HG03432 (cell line): Measurements from ENCODE around the gene CABP4.
"Not testable (repeated sequence)": the region's sequence is repeated elsewhere in the genome, so short reads cannot be mapped to it uniquely, and the experiment has no call there.

Experiments used
- ATAC-seq: cut with Tn5 transposase; IDR thresholded peaks from one replicate; pipeline ENCODE4 v1.9.1; 2021; ENCODE audit warnings: mild to moderate bottlenecking, moderate library complexity; ENCODE audit not compliant: unreplicated experiment

The CABP4 gene

DNA sequence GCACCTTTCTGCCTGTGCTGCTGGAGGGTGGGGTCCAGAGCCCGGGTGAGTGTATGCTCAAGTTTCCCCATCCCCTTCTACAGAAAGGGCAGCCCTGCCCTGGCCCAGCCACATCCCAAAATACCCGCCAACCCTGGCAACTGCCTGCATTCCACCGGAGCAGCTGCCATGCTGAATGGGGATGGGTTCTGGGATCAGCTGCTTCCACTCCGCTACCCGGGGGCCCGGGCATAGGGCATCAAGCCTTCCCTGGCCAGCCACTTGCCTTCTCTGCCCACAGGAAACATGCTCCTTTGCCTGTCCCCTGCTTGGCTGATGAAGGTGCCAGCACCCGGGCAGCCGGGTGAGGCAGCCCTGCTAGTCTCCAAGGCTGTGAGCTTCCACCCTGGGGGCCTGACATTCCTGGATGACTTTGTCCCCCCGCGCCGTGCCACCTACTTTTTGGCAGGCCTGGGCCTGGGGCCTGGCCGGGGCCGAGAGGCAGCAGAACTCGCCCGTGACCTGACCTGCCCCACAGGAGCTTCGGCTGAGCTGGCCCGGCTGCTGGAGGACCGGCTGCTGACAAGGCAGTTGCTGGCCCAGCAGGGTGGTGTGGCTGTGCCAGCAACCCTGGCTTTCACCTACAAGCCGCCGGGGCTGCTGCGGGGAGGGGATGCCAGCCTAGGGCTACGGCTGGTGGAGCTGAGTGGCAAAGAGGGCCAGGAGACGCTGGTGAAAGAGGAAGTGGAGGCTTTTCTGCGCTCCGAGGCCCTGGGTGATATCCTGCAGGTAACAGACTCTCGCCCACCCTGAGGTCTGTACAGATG, 36.5 kb upstream of the CABP4 start:
- ATAC-seq = no peak

- ATAC-seq = no peak
Measured at GRCh38 chr11:67419325-67420049, 35.7 kb upstream of the CABP4 start.

DNA sequence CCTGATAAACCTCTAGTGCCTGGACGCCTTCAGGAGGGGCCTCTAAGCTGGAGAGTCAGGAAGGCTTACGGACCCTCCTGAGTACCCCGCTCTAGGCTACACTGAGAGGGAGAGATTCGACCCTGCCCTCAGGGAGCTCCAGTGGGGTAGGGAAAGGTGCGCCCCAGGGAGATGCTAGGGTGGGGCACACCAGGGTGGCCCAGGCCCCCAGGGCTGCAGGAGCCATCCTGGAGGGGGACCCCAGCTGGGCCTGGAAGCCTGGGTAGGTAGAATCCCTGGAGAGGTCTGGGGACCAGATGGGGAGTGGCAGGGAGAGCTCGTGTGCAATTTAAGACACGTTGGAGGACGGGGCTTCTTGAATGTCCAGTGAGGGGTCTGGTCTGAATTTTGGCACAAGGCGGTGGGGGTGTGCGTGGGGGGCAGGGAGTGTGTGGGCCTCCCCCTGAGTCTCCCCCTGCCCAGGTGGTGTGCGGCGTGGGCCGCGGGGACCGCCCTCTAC, 35.0 kb upstream of the CABP4 start:
- ATAC-seq = no peak

GRCh38 chr11:67420646-67421429, 34.3 kb upstream of the CABP4 start:
- peak; percentile 83 for ATAC-seq

GRCh38 chr11:67421430-67422031, 33.6 kb upstream of the CABP4 start:
- ATAC-seq = no peak

GRCh38 chr11:67422891-67423290, 32.3 kb upstream of the CABP4 start:
- no peak for ATAC-seq

DNA sequence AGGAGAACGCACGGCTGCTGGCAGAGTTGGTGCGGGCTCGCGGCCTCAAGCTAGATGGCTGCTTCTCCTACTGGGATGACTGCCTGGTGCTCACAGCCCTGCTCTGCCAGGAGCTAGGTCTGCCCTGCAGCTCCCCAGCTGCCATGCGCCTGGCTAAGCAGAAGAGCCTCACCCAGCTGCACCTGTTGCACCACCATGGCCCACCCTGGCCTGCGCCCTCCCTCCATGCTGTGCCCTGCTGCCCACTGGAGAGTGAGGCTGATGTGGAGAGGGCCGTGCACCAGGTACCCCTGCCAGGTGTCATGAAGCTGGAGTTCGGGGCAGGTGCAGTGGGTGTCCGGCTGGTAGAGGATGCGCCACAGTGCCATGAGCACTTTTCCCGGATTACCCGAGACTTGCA, 31.7 kb upstream of the CABP4 start:
- ATAC-seq = no peak

DNA sequence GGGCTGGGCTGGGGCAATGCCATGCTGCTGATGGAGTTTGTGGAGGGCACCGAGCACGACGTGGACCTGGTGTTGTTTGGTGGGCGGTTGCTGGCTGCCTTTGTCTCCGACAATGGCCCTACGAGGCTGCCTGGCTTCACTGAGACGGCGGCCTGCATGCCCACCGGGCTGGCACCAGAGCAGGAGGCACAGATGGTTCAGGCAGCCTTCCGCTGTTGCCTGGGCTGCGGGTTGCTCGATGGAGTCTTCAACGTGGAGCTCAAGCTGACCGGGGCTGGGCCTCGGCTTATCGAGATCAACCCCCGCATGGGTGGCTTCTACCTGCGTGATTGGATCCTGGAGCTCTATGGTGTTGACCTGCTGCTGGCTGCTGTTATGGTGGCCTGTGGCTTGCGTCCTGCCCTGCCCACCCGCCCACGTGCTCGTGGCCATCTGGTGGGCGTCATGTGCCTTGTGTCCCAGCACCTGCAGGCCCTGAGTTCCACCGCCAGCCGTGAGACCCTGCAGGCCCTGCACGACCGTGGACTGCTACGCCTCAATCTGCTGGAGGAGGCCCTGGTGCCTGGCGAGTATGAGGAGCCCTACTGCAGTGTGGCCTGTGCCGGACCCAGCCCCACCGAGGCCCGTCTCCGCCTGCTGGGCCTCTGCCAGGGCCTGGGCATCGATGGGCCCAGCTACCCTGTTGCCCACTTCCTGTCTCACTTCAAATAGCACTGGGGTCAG, 31.1 kb upstream of the CABP4 start:
- no peak for ATAC-seq

DNA sequence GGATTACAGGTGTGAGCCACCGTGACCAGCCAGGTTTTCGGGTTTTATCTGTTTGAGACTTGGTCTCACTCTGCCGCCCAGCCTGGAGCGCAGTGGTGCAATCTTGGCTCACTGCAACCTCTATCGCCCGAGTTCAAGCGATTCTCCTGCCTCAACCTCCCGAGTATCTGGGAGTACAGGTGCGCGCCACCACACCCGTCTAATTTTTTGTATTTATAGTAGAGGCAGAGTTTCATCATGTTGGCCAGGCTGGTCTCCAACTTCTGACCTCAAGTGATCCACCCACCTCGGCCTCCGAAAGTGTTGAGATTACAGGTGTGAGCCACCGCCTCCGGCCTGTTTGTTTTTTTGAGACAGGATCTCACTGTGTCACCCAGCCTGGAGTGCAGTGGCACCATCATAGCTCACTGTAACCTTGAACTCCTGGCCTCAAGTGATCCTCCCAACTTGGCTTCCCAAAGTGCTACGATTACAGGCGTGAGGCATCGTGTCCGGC, 27.7 kb upstream of the CABP4 start:
- not testable (repeated sequence) for ATAC-seq

DNA sequence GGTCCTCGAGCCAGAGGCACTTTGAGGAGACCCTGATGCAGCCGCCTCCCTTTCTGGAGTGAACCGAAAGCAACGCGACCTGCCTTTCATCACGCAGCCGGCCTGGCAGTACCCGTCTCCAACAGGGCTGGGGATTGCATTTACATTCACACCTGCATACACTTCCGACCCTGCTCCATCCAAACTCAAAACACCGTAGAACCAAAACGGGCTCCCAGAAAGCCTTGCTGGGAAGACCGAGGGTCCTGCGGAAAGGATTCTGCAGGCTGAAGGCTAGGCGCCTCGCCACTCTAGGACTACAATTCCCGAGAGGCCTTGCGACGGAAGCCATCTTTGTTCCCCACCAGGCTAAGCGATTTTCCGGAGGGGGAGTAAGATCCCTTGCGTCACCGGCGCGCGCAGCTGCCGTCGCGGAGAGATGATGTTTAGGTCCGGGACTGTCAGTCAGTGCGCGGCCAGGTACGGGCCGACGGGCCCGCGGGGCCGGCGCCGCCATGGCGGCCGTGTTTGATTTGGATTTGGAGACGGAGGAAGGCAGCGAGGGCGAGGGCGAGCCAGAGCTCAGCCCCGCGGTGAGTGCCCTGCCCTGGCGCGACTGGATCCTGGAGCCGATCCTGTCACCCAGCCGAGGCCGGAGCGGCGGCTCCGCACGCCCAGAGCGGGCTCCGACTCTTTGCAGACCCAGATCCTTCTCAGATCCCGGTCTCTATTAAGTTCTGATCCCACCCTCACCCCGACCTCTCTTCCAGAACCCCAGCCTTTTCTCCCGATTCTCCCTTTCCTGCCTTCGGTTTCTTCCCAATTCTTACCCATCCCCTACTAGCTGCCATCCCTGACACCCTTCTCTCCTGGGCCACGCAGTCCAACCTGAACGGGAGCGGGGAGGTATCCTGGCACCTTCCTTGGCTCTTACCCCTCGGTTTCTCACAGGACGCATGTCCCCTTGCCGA, 26.8 kb upstream of the CABP4 start, which contains the start of gene RPS6KB2:
Gene RPS6KB2, plus strand, starts transcription at position 443 of the 950 bp plus-strand sequence. Its CDS starts 52 bp downstream, at position 495.
- ATAC-seq = peak; percentile 81

DNA sequence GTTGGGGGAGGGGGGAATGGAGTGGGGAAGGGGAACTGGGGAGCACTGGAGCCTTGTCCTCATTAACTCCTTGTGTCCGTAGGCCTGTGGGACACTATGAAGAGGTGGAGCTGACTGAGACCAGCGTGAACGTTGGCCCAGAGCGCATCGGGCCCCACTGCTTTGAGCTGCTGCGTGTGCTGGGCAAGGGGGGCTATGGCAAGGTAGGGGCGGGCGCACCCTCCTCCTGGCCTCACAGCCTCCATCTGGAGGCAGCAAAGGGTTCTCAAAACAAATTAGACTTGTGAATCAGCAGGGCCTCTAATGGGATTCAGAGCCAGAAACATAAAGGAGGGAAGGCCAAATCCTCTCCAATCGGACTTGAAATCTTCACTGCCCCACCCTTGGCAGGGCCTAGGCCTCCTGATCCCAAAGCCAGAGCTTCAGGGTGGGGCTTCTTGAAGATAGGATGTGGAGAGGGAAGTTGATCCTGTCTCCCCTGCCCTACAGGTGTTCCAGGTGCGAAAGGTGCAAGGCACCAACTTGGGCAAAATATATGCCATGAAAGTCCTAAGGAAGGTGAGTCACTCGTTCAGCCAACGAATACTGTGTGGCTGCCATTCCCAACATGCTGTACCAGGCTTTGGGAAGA, 26.0 kb upstream of the CABP4 start:
- ATAC-seq = no peak

DNA sequence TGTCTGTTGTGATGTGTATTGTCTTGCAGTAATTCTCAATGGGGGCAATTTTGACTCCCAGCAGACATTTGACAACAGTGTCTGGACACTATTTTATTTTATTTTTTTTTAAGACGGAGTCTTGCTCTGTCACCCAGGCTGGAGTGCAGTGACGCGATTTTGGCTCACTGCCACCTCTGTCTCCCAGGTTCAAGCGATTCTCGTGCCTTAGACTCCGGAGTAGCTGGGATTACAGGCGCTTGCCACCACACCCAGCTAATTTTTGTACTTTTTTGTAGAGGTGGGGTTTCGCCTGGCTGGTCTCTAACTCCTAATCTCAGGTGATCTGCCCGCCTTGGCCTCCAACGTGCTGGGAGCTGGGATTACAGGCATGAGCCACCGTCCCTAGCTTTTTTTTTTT, 25.4 kb upstream of the CABP4 start:
- ATAC-seq = no peak

DNA sequence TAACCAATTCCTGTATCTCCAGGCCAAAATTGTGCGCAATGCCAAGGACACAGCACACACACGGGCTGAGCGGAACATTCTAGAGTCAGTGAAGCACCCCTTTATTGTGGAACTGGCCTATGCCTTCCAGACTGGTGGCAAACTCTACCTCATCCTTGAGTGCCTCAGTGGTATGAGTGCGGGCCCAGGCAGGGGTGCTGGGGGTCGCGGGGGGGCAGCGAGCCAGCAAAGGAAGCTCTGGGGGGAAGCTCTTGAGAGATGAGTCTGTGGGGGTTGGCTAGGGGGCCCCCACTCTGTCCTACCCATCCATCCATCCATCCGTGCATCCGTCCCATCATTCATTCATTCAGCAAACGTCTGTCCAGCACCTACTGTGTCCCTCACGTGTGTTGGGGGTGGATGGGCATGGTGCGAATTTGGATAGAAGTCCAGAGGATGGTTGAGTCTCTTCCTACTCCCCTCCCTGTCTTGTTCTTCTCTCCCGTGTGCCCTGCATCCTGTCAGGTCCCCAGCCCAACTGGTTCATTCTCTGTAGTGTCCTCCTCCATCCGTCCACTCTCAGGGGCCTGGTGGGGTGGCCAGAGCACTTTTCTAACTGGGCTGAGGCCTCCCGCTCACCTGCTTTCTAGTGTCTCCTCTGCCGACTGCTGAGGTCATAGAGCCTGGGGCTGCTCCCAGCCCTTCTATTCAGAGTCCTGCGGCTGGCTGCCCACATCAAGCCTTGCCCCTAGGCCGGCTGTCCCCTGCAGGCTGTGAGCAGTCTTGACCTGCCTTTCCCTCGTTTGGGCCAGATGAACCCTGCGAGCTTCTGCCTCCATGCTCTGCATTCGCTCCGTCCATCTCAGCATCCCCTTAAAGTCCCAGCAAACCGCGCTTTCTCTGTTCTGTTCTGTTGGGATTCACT, 23.6 kb upstream of the CABP4 start:
- no peak for ATAC-seq

GRCh38 chr11:67432655-67433349, 22.4 kb upstream of the CABP4 start:
- no peak for ATAC-seq

DNA sequence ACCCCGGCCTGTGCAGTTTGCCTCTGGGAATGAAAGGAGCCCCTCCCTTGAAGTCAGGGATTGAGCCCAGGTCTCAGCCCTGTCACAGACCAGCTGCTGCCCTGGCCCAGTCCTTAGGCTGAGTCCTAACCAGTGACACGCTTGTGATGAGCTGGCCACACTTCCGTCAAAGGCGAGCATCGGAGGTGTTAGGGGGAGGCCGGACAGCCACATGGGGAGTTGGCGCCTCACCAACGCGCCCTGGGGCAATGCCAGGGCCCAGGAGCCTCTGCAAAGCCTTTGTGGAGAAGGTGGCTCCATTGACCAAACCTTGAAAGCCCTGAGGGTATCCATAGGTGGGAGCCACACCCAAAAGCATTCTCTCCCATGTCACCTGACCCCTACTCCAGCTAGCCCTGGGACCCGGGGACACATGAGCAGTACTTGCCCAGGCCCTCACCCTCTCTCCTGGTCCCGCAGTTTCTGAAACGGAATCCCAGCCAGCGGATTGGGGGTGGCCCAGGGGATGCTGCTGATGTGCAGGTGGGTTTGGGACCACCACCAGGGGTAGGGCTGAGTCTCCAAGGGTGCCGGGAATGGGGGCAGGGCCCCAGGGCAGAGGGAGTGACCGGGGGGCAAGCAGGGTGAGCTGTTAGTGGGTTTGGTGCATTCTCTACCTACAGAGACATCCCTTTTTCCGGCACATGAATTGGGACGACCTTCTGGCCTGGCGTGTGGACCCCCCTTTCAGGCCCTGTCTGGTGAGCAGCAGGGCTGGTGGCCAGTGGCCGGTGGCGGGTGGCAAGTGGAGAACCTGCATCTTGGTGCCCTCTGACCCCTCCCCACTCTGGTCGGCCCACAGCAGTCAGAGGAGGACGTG, 21.4 kb upstream of the CABP4 start:
- ATAC-seq = no peak

GRCh38 chr11:67434395-67434881, 20.7 kb upstream of the CABP4 start:
- no peak for ATAC-seq
